SU-DHL-6 (cell line): Measurements from ENCODE around the gene TPST1.

Source experiments
- H2AFZ ChIP-seq: fragments of 200-600 bp; sonication (generic); 2 replicates; pipeline ENCODE4 v1.6.1; 2014; ENCODE audit warnings: low read depth, mild to moderate bottlenecking, moderate library complexity, mixed read lengths, antibody characterized with exemption, low read length; ENCODE audit not compliant: severe bottlenecking
- H3F3A ChIP-seq: fragments of 200-600 bp; shearing (Covaris generic); 2 replicates; pipeline ENCODE4 v1.6.0; 2016; ENCODE audit warnings: antibody characterized with exemption, mild to moderate bottlenecking; ENCODE audit not compliant: insufficient read depth
- H3K27ac ChIP-seq: fragments of 200-600 bp; sonication (generic); 2 replicates; pipeline ENCODE4 v1.5.1; 2016; ENCODE audit warnings: low read depth, mild to moderate bottlenecking, low read length, moderate library complexity, mixed read lengths
- H3K27me3 ChIP-seq: fragments of 200-600 bp; sonication (generic), shearing (Covaris generic); 2 replicates; pipeline ENCODE4 v1.6.0; 2014; ENCODE audit warnings: mild to moderate bottlenecking, low read length
- H3K36me3 ChIP-seq: fragments of 200-600 bp; sonication (generic); 2 replicates; pipeline ENCODE4 v1.6.1; 2014; ENCODE audit warnings: mild to moderate bottlenecking, low read length, mixed read lengths
- H3K4me2 ChIP-seq: fragments of 300-600, 200-600 bp; shearing (Covaris generic), sonication (generic); 2 replicates; pipeline ENCODE4 v1.6.0; 2014; ENCODE audit warnings: low read length, low read depth, mild to moderate bottlenecking; ENCODE audit not compliant: poor library complexity, severe bottlenecking
- H3K4me3 ChIP-seq: fragments of 200-600 bp; sonication (generic); 2 replicates; pipeline ENCODE4 v1.5.1; 2014; ENCODE audit warnings: antibody characterized with exemption, low read length, mild to moderate bottlenecking, mixed read lengths; ENCODE audit not compliant: insufficient read depth, poor library complexity, severe bottlenecking
- H3K79me2 ChIP-seq: fragments of 200-600 bp; sonication (generic); 2 replicates; pipeline ENCODE4 v1.6.1; 2014; ENCODE audit warnings: mild to moderate bottlenecking, low read length, moderate library complexity; ENCODE audit not compliant: insufficient read depth
- H3K9ac ChIP-seq: fragments of 200-600 bp; sonication (generic); 2 replicates; pipeline ENCODE4 v1.7.0; 2014; ENCODE audit warnings: mild to moderate bottlenecking, low read length
- H3K9me2 ChIP-seq: fragments of 200-600 bp; sonication (generic); replicated peaks from 2 replicates; pipeline ENCODE4 v1.6.1; 2014; ENCODE audit warnings: low read length; ENCODE audit not compliant: insufficient read depth
- H3K9me3 ChIP-seq: fragments of 200-600 bp; sonication (generic); 2 replicates; pipeline ENCODE4 v1.6.1; 2014; ENCODE audit warnings: low read length, mixed read lengths; ENCODE audit not compliant: insufficient read depth
- H4K20me1 ChIP-seq: fragments of 200-600 bp; sonication (generic); 2 replicates; pipeline ENCODE4 v1.6.1; 2014; ENCODE audit warnings: low read depth, mild to moderate bottlenecking, antibody characterized with exemption, low read length, moderate library complexity, mixed read lengths
- CTCF ChIP-seq: fragments of 200-600 bp; sonication (generic); IDR thresholded peaks from one replicate; pipeline ENCODE4 v1.5.1; 2017; ENCODE audit warnings: antibody characterized with exemption, mild to moderate bottlenecking, low read length, moderate library complexity; ENCODE audit not compliant: insufficient read depth, poor library complexity, severe bottlenecking
- EZH2phosphoT487 ChIP-seq: fragments of 200-600 bp; sonication (generic), shearing (Covaris generic); conservative IDR thresholded peaks from 2 replicates; pipeline ENCODE4 v1.6.1; 2018; ENCODE audit warnings: mild to moderate bottlenecking, antibody characterized with exemption, low read length, moderate library complexity, mixed read lengths

The TPST1 gene

GRCh38 chr7:66267249-66267648 is 62.1 kb downstream of the TPST1 start:
- Histone ChIP-seq H4K20me1 (no peaks in the 10 kb centered on the region), H3K9me3 (peaks cover 36% of the 10 kb centered on the region; the same call in 1 of the 2 replicates), H3K4me3 (no peak overlapping the region), H3F3A (no peaks in the 10 kb centered on the region), H3K4me2 (no peak overlapping the region), H3K79me2 (no peaks in the 10 kb centered on the region), H3K27me3 (no peaks in the 10 kb centered on the region), H3K9ac (no peak overlapping the region), H3K9me2 (no peaks in the 10 kb centered on the region), H3K27ac (no peak overlapping the region), H2AFZ (no peak overlapping the region), H3K36me3 (0 out of 2 replicates have a peak, but pooled peaks cover 4% of the 10 kb centered on the region)
- TF ChIP-seq CTCF (no peak), EZH2phosphoT487 (no peak)

GRCh38 chr7:66269978-66270377 is 64.8 kb downstream of the TPST1 start:
- no peaks in the 10 kb centered on the region for H3F3A ChIP-seq
- no peak overlapping the region for H3K4me2 ChIP-seq
- H3K9ac ChIP-seq: no peak overlapping the region
- no peak overlapping the region for H3K4me3 ChIP-seq
- H4K20me1 ChIP-seq: no peaks in the 10 kb centered on the region
- 0 out of 2 replicates have a peak, but pooled peaks cover 3% of the 10 kb centered on the region for H3K36me3 ChIP-seq
- no peaks in the 10 kb centered on the region for H3K27me3 ChIP-seq
- no peaks in the 10 kb centered on the region for H3K9me2 ChIP-seq
- H3K79me2 ChIP-seq: no peaks in the 10 kb centered on the region
- TF ChIP-seq EZH2phosphoT487 (no peak), CTCF (no peak)
- no peak overlapping the region for H2AFZ ChIP-seq
- H3K27ac ChIP-seq: no peak overlapping the region
- peaks cover 18% of the 10 kb centered on the region; the same call in 1 of the 2 replicates for H3K9me3 ChIP-seq

- no peak overlapping the region for H3K4me3 ChIP-seq
- no peak overlapping the region for H3K4me2 ChIP-seq
- TF ChIP-seq EZH2phosphoT487 (no peak), CTCF (no peak)
- H3K27ac ChIP-seq: no peak overlapping the region
- H2AFZ ChIP-seq: no peak overlapping the region
- no peaks in the 10 kb centered on the region for H3F3A ChIP-seq
- no peaks in the 10 kb centered on the region for H4K20me1 ChIP-seq
- H3K9me2 ChIP-seq: no peaks in the 10 kb centered on the region
- H3K27me3 ChIP-seq: no peaks in the 10 kb centered on the region
- 0 out of 2 replicates have a peak, but pooled peaks cover 3% of the 10 kb centered on the region for H3K36me3 ChIP-seq
- H3K9me3 ChIP-seq: no peaks in the 10 kb centered on the region
- no peaks in the 10 kb centered on the region for H3K79me2 ChIP-seq
- H3K9ac ChIP-seq: no peak overlapping the region
Measured at GRCh38 chr7:66272321-66272720, 67.2 kb downstream of the TPST1 start.

GRCh38 chr7:66276363-66276762 is 71.2 kb downstream of the TPST1 start:
- Histone ChIP-seq H3K27ac (no peak overlapping the region), H4K20me1 (no peaks in the 10 kb centered on the region), H3K27me3 (no peaks in the 10 kb centered on the region), H2AFZ (no peak overlapping the region), H3K36me3 (0 out of 2 replicates have a peak, but pooled peaks cover 3% of the 10 kb centered on the region), H3K79me2 (no peaks in the 10 kb centered on the region), H3K9ac (no peak overlapping the region), H3K9me3 (no peaks in the 10 kb centered on the region), H3F3A (no peaks in the 10 kb centered on the region), H3K4me2 (no peak overlapping the region), H3K4me3 (no peak overlapping the region), H3K9me2 (no peaks in the 10 kb centered on the region)
- TF ChIP-seq CTCF (no peak), EZH2phosphoT487 (no peak)
